ENCODE measurements around the gene DHRSX. TPM values are rescaled to one million over a fixed set of nuclear protein-coding genes. Genes with fewer than 3 reads are reported as not detected.

DHRSX gene
- total and polyA plus RNA-seq, 2 of the 8 experiments (the other 6 are each of a cell fraction or from before 2014, with no cell fraction given), result 35.1 to 43.4 TPM

- H3K4me1 ChIP-seq (replicated peaks in 1 of 4; ENCODE audit: control insufficient read depth in 3 of 4, insufficient read depth in 4 of 4, low read length in 3 of 4), result peaks cover 0 to 4% (median under 1%) of the 10 kb centered on the region in 4 experiments; a peak in 2 of 7 replicates
- peak overlapping the region; percentile 91; the same call in 1 of the 2 replicates for H2AK5ac ChIP-seq (ENCODE audit: low read depth, low read length)
- H4K91ac ChIP-seq (replicated peaks; ENCODE audit: insufficient read length, low read length), result peak overlapping the region; percentile 7
- H4K5ac ChIP-seq (ENCODE audit: insufficient read length, low read depth, low read length), result no peak overlapping the region
- H3K4me3 ChIP-seq (ENCODE audit: extremely low read depth in 1 of 4, insufficient read depth in 2 of 4, low read depth in 3 of 4, low read length in 4 of 4), result no peak overlapping the region
- ChIA-PET POLR2A (ENCODE audit: partially characterized antibody) (no interaction called here), CTCF (ENCODE audit: partially characterized antibody) (no interaction called here)
- H3K23ac ChIP-seq (ENCODE audit: insufficient read length), result no peak overlapping the region
- H4K20me1 ChIP-seq (replicated peaks in 1 of 2; ENCODE audit: control insufficient read depth in 1 of 2, insufficient read depth in 2 of 2, low read length in 2 of 2), result peaks cover 0 to 7% of the 10 kb centered on the region in 2 experiments
- H3K27me3 ChIP-seq (replicated peaks in 1 of 4; ENCODE audit: control insufficient read depth in 3 of 4, extremely low read depth in 1 of 4, insufficient read depth in 3 of 4, low read length in 3 of 4), result no peaks in the 10 kb centered on the region
- 0 out of 2 replicates have a peak overlapping the region, but pooled peaks have one; percentile 55 for H2BK12ac ChIP-seq (ENCODE audit: low read depth, low read length)
- no peak overlapping the region for H2AFZ ChIP-seq (ENCODE audit: low read length)
- peaks cover 5 to 6% of the 10 kb centered on the region in 2 experiments for H3K9me3 ChIP-seq (ENCODE audit: insufficient read depth in 2 of 2, low read depth in 1 of 2, low read length in 1 of 2)
- no peak overlapping the region for H2BK120ac ChIP-seq (replicated peaks; ENCODE audit: low read depth, low read length)
- H3K4me2 ChIP-seq (ENCODE audit: insufficient read depth in 1 of 2, low read depth in 2 of 2, low read length in 2 of 2), result no peak overlapping the region
- no peaks in the 10 kb centered on the region for H3K23me2 ChIP-seq (ENCODE audit: low read depth, low read length)
- peaks cover 0 to 13% (median 7%) of the 10 kb centered on the region in 4 experiments; a peak in 5 of 8 replicates for H3K36me3 ChIP-seq (ENCODE audit: control insufficient read depth in 2 of 4, insufficient read depth in 4 of 4, low read length in 3 of 4)
- peaks cover 4% of the 10 kb centered on the region; the same call in 1 of the 2 replicates for H3K79me1 ChIP-seq (ENCODE audit: low read depth, low read length)
- no peak overlapping the region for H3K27ac ChIP-seq (ENCODE audit: low read depth, low read length)
- H2BK20ac ChIP-seq (ENCODE audit: low read length), result no peak overlapping the region
- DNase-seq (ENCODE audit: low read depth in 1 of 2, low spot score in 2 of 2), result peak; percentile 59 to 88
- no peak overlapping the region for H3K14ac ChIP-seq (ENCODE audit: insufficient read length)
- 70% methylated on average over 15 of the region's 15 CpGs; no CpG with 5 or more reads in 1 of the 2 experiments for WGBS, 2 experiments (ENCODE audit: extremely low coverage in 1 of 2, insufficient coverage in 1 of 2, insufficient read length in 1 of 2, insufficient replicate concordance in 2 of 2, low coverage in 1 of 2, low lambda C conversion rate in 2 of 2, missing lambda C conversion rate in 1 of 2)
- no peak overlapping the region for H3K9ac ChIP-seq (replicated peaks in 1 of 4; ENCODE audit: extremely low read depth in 1 of 4, low read depth in 3 of 4, low read length in 3 of 4)
- no peak overlapping the region for H3K4ac ChIP-seq (replicated peaks; ENCODE audit: insufficient read length, low read depth, low read length)
- H3K18ac ChIP-seq (ENCODE audit: extremely low read depth, low read length), result no peak overlapping the region
- H4K8ac ChIP-seq (ENCODE audit: extremely low read depth, insufficient read depth, low read length), result no peak overlapping the region
- H2BK15ac ChIP-seq (ENCODE audit: low read length), result no peak overlapping the region
- no peak overlapping the region for H3K56ac ChIP-seq (replicated peaks; ENCODE audit: insufficient read length, low read depth, low read length)
- H2BK5ac ChIP-seq (ENCODE audit: low read depth, low read length), result peak overlapping the region; percentile 66
- peaks cover 0 to 3% of the 10 kb centered on the region in 2 experiments; a peak in 1 of 4 replicates for H3K79me2 ChIP-seq (ENCODE audit: control insufficient read depth in 1 of 2, insufficient read depth in 2 of 2, low read length in 2 of 2)
- FAIRE-seq, result peak; percentile 93
- TF ChIP-seq CREB1 (IDR thresholded peaks at IDR 0.05), result peak; percentile 26; the same call in 1 of the 2 replicates
- TF ChIP-seq TAF1 (IDR thresholded peaks at IDR 0.05; ENCODE audit: low read depth, low read length), result no peak
- TF ChIP-seq ATF2 (IDR thresholded peaks at IDR 0.05; ENCODE audit: low read length), result no peak
- TF ChIP-seq KDM1A (IDR thresholded peaks at IDR 0.05; ENCODE audit: borderline replicate concordance, low read length), result no peak
- TF ChIP-seq MAFK (IDR thresholded peaks at IDR 0.05; ENCODE audit: low read depth, low read length), result peak; percentile 96
- no peak for TF ChIP-seq POU5F1 (IDR thresholded peaks at IDR 0.05; ENCODE audit: low read depth, low read length)
- no peak for TF ChIP-seq SIX5 (IDR thresholded peaks at IDR 0.05; ENCODE audit: low read depth, low read length)
- TF ChIP-seq ZNF274 (IDR thresholded peaks at IDR 0.05; ENCODE audit: borderline replicate concordance, extremely low read depth, low read length), result no peak
- TF ChIP-seq RAD21 (IDR thresholded peaks at IDR 0.05 in 1 of 2, conservative IDR thresholded peaks at IDR 0.05 in 1 of 2; ENCODE audit: low read depth in 2 of 2, low read length in 2 of 2), result peak; percentile 21 to 36; a peak in 3 of 4 replicates
- no peak for TF ChIP-seq RXRA (IDR thresholded peaks at IDR 0.05; ENCODE audit: insufficient read depth, low read depth, low read length)
These were observed 108.7 kb downstream of the DHRSX start for GRCh38 chrX:2391869-2392606.
